SK-N-MC (cell line): ENCODE data around the gene PHKA2.

ENCODE experiments used
- EZH2 ChIP-seq: fragments of 200-600 bp; sonication (generic); IDR thresholded peaks from one replicate; pipeline ENCODE4 v1.6.1; 2017; ENCODE audit warnings: antibody characterized with exemption
- POLR2AphosphoS5 ChIP-seq: IDR thresholded peaks from 2 replicates; pipeline ENCODE4 v1.6.1; 2012; ENCODE audit warnings: mild to moderate bottlenecking, low read depth, low read length, borderline replicate concordance

GRCh38 chrX:18984381-18985185 is 669 bp upstream of the PHKA2 start:
- TF ChIP-seq POLR2AphosphoS5 = peak; percentile 52
- TF ChIP-seq EZH2 = no peak
